ENCODE data around the gene CD81.

Gene CD81

GRCh38 chr11:2423157-2424025 is 46.3 kb downstream of the CD81 start:
- no peak for DNase-seq

- no peak for DNase-seq
Measured at GRCh38 chr11:2424811-2425495, 47.8 kb downstream of the CD81 start.

DNA sequence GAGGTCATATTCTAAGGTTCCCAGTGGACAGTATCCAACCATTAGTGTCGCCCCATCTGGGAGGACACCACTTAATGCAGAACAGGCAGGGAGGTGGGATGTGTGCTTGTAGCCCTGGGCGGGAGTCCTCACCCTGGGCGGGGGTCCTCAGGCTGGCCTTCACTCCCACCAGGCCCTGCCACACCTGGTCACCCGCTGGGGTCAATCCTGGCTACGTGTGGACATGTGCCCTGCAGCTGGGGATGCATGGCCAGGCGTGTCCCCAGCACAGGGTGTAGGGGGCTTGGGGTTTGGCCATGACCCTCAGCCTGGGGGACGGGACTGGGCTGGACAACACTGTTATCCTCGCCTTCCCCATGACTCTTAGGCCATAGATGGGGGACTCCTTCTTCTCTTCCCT is 48.4 kb downstream of the CD81 start:
- no peak for DNase-seq

GRCh38 chr11:2426221-2426620 is 49.1 kb downstream of the CD81 start:
- DNase-seq: no peak

GRCh38 chr11:2426826-2427521 is 49.9 kb downstream of the CD81 start:
- DNase-seq: no peak

DNA sequence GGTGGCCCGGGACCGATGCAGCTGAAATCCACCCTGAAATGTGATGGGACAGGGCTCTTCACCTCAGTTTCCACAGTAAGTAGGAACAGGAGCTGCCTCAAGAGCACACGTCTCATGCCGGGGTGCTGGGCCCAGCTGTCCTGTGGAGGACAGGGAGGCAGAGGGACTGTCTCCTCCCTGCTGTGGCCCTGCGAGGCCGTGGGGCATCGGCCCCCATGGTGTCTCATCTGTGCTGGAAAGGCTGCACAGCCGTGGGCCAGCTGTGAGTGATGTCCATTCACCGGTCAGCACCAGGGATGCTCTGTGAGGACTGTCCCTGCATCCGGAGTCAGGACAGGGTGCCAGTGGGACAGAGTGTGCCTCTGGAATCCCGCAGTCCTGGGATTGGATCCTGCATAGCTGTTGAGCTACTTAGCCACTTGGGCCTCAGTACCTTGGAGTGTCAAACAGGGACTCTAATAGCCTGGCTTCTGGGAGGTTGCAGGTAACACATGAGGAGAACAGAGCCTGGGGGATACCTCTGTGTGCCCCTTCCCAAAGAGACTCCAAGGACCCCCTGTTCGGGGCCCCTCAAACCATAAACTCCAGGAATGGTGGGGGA is 50.7 kb downstream of the CD81 start:
- DNase-seq: no peak

DNA sequence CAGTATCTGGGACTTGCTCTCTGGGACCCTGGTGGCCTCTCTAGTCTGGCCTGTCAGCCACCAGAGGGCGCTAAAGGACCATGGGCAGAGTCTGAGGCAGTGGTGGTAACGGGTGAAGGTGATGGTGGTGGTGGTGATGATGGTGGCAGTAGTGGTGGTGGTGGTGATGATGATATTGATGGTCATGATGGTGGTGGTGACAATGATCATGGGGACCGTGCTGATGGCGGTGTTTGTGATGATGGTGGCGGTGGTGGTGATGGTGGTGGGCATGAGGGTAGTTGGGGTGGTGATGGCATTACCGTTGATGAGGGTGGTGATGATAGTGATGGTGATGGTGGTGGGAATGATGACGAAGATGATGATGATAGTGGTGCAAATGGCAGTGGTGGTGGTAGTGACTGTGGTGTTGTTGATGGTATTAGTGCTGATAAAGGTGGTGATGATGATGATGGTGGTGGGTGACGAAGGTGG is 51.2 kb downstream of the CD81 start:
- peak; percentile 87 for DNase-seq

- no peak for DNase-seq
Measured at GRCh38 chr11:2431395-2431794, 54.3 kb downstream of the CD81 start.

GRCh38 chr11:2432171-2432621 is 55.1 kb downstream of the CD81 start:
- no peak for DNase-seq

GRCh38 chr11:2432628-2433071 is 55.5 kb downstream of the CD81 start:
- DNase-seq: no peak

- DNase-seq: no peak
Measured at GRCh38 chr11:2433106-2433925, 56.2 kb downstream of the CD81 start.

DNA sequence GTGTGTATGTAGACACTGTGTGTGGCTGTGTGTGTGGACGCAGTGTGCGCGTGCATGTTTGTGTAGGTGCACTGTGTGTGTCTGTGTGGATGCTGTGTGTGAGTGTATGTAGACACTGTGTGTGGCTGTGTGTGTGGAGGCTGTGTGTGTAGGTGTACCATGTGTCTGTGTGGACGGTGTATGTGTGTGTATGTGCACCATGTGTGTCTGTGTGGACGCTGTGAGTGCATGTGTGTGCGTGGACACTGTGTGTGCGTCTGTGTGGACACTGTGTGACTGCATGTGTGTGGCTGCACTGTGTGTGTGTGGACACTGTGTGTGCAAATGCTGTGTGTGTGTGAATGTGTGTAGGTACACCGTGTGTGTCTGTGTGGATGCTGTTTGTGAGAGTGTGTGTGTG is 56.9 kb downstream of the CD81 start:
- DNase-seq: no peak

- no peak for DNase-seq
Measured at GRCh38 chr11:2434506-2435255, 57.6 kb downstream of the CD81 start.

- no peak for DNase-seq
Measured at GRCh38 chr11:2435288-2436012, 58.3 kb downstream of the CD81 start.

- DNase-seq: no peak
Measured at GRCh38 chr11:2436013-2436520, 59.0 kb downstream of the CD81 start.

DNA sequence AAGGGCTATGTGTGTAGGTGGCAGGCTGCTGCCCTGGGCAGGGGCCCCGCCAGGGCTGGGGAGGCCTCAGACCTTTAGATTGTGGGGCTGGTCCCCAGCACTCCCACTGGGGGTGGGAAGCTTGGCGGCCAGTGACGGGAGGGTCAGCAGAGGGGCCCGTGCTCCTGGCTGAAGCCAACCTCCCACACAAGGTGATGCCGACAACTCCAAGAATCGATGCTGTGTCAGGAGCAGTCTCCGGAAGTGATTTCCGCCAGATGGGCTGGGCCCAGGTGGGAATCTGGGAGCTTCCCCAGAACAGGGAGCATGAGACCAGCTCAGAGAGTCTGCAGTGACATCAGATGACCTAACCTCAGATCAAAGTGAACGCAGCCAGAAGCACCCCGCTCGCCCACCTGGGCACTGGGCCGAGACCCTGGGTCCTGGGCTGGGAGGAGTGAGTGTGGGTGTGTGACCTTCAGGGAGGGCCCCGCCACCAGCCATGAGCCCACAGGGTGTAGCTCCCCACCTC is 59.5 kb downstream of the CD81 start:
- DNase-seq: no peak

DNA sequence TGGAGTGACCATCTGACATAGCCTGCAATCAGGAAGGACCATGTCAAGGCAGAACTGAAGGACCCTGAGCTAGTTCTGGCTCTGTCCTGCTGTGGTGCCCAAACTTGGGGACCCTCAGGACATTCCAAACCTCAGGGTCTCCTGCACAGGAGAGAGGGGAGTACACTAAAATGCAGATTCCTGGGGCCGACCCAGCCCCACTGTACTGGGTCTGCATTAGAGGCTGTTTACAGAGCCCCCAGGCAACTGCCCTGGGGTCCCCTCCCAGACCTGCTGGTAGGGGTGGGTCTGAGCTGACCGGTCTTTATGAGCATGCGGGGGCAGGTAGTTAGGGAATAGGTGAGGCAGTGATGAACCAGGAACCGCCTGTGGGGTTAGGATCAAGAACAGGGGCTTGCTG is 60.4 kb downstream of the CD81 start:
- DNase-seq: no peak

DNA sequence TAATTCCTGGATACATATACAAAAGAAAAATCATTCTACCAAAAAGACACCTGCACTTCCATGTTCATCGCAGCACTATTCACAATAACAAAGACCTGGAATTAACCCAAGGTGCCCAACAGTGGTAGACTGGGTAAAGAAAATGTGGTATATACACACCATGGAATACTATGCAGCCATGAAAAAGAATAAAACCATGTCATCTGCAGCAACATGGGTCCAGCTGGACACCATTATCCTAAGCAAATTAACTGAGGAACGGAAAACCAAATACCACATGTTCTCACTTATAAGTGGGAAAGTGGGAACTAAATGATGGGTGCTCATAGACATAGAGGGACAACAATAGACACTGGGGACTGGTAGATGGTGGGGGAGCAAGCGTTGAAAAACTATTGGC is 62.7 kb downstream of the CD81 start:
- no peak for DNase-seq

- DNase-seq: no peak
Measured at GRCh38 chr11:2440646-2441045, 63.5 kb downstream of the CD81 start.

DNA sequence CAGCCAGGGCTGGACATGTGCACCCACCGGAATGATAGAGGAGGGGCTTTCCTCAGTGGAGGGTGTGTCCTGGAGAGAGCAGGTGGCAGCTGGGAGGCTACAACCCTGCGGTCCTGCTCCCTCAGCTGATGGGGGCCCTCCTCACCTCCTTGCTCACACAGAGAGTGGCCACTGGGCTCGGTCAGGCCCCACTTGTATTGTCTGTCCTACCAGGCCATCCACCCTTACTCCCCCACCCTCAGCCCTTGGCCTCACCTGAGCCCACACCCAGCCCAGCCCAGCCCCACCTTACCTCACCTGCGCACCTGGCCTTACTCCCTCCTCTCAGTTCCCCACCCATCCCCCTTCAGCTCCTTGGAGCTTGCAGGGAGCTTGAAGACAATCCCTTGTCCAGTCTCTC is 64.1 kb downstream of the CD81 start:
- DNase-seq: no peak

All from CD4-positive, alpha-beta T cell treated with Interleukin-21 for 1 hour (primary cell).